IPS DF 6.9 (cell line): ENCODE measurements around the gene SLC2A9.
"Not testable (repeated sequence)": the region's sequence is repeated elsewhere in the genome, so short reads cannot be mapped to it uniquely, and the experiment has no call there.

Source experiments
- DNase-seq: peaks from one replicate; pipeline ENCODE4 v3.0.0-alpha.2; 2013; ENCODE audit warnings: low read depth, low spot score
- H3K27ac ChIP-seq: one replicate; pipeline ENCODE4 v1.5.1; 2013; ENCODE audit warnings: low read length, control low read depth
- H3K27me3 ChIP-seq: 2 replicates; pipeline ENCODE4 v1.6.1; 2013; ENCODE audit warnings: mild to moderate bottlenecking, low read length; ENCODE audit not compliant: control insufficient read depth, insufficient read depth
- H3K36me3 ChIP-seq: 2 replicates; pipeline ENCODE4 v1.6.1; 2013; ENCODE audit warnings: low read length; ENCODE audit not compliant: control insufficient read depth, insufficient read depth
- H3K4me1 ChIP-seq: 2 replicates; pipeline ENCODE4 v1.6.1; 2013; ENCODE audit warnings: low read length; ENCODE audit not compliant: control insufficient read depth, insufficient read depth
- H3K4me3 ChIP-seq: 2 replicates; pipeline ENCODE4 v1.5.1; 2013; ENCODE audit warnings: mild to moderate bottlenecking, low read length
- H3K9me3 ChIP-seq: 2 replicates; pipeline ENCODE4 v1.6.1; 2013; ENCODE audit warnings: low read length, inconsistent platforms; ENCODE audit not compliant: control insufficient read depth, insufficient read depth
- WGBS: extraction: QIAGEN DNeasy Blood & Tissue Kit; methylation state at CpG from one replicate; pipeline ENCODE4 v1.1.7; 2013; ENCODE audit warnings: mixed read lengths, missing lambda C conversion rate; ENCODE audit not compliant: insufficient read length, insufficient coverage; 5-methylcytosine and 5-hydroxymethylcytosine counted together

The SLC2A9 gene

DNA sequence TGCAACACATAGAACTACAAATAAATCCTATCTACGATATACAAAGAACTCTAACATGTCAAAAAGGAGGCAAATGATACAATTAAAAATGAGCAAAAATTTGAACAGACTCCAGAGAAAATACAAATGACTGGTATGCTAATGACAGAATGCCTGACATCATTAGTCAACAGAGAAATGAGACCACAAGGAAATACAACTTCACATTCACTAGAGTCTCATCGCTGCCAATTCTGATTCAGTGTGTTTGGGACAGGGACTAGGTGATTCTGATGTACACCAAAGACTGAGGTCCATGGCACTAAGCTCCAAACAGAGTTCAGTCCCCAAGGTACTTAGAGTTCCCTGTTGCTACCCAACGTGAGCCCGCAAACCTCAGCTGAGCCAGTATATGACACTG, 23.4 kb downstream of the SLC2A9 start:
- Histone ChIP-seq H3K27ac (no peak overlapping the region), H3K4me3 (no peak overlapping the region), H3K27me3 (no peaks in the 10 kb centered on the region), H3K36me3 (no peaks in the 10 kb centered on the region), H3K9me3 (no peaks in the 10 kb centered on the region), H3K4me1 (no peaks in the 10 kb centered on the region)
- WGBS = no CpG with 5 or more reads among the region's 4 CpGs
- no peak for DNase-seq

DNA sequence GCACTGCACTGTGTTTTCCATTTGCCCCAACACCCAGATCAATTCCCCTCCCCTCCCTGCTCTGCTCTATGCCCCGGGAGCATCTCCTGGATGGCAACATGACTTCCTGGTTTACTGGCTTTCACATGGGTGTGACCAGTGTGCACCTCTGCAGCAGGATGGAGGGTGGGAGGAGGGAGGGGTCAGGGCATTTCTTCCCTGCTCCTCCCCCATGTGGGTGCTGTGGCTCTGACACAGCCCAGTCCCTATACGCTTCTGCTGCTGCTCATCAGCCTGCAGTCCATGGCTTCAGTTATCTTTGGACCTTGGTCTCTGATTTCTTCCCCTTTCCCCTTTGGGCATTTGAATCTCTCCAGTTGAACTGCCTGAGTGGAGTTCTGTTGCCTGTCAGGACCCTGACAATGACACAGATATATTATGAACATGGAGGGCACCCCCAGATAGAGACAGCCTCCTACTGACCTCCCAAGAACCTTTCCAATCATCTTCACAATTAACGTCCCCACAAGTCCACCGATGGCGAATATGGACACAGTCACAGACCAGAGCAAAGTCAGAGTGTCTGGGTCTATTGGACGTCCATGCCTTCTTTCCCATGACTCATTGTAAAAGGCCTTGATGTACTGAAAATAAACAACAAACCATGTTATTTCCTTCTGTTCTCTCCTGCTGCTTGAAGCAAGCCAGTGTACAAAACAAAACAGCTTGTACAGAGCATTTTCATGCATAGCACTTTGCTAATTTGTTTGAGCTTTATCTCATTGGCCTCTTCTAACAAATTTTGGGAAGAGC, 24.8 kb downstream of the SLC2A9 start:
- H3K4me3 ChIP-seq = no peak overlapping the region
- H3K27ac ChIP-seq = no peak overlapping the region
- WGBS = no CpG with 5 or more reads among the region's 6 CpGs
- no peaks in the 10 kb centered on the region for H3K36me3 ChIP-seq
- no peak for DNase-seq
- no peaks in the 10 kb centered on the region for H3K9me3 ChIP-seq
- no peaks in the 10 kb centered on the region for H3K4me1 ChIP-seq
- no peaks in the 10 kb centered on the region for H3K27me3 ChIP-seq

DNA sequence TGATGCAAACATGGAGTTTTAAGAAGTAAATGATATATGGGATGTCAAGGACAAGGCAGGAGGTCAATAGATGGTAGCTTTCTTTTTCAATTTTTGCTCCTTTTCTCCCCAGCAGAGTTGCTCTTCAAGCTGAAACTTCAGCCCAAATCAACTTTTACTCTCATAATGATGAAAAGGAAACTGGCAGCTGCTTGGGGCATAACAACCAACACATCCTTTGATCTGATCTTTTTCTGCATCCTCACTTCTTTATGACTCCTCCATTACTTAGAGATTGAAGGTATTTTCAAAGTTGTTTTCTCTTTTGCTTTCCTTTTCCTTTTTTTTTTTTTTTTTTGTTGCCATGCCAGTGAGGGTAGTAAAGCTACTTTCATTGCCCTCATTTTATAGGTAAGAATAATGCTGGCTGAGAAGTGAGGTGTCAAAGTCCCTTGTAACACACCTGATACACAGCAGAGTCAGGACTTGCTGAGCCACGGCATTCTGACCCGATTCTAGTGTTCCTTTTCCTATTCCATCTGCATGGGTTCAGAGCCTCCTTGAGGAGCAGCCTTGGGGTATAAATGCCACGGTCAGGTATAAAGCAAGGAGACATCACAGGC, 26.9 kb downstream of the SLC2A9 start:
- H3K27ac ChIP-seq = no peak overlapping the region
- WGBS = no CpG with 5 or more reads among the region's 3 CpGs
- no peak for DNase-seq

DNA sequence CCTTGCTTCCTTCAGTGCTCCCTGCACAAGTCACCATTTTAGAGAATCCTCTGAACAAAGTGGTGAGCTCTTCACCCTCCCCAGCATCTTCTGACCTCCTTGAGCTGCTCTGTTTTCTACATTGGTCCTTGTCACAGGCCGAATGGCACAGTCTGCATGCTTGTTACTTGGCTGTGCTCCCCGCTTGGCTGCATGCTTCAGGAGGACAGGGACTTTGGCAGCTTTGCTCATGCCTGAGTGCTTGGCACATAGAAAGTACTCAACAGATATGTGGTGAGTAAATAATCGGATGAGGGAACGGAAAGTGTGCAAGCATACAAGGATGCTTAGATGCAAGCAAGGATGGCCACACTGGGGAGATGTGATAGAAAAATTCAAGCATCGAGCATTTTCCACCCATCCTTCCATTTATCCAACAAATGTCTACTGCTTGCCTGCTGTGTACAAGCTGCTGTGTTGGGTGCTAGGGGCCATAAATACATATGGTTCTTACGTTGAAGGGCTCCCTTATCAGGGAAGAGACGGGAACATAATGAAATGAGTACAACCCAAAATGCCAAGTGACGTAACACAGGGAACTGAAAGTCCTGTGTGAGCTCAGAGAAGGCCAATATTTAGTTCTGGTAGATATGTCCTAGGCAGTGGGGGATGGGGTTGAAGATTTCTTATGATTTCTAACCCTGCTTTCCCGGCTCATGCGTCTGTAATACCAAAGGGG, 31.2 kb downstream of the SLC2A9 start:
- no peaks in the 10 kb centered on the region for H3K4me1 ChIP-seq
- H3K27me3 ChIP-seq = no peaks in the 10 kb centered on the region; the same call in 1 of the 2 replicates
- no peak overlapping the region for H3K4me3 ChIP-seq
- no peaks in the 10 kb centered on the region for H3K36me3 ChIP-seq
- no peak for DNase-seq
- no CpG with 5 or more reads among the region's 10 CpGs for WGBS
- H3K9me3 ChIP-seq = no peaks in the 10 kb centered on the region
- no peak overlapping the region for H3K27ac ChIP-seq

More for the DNA sequence above, 26.9 kb downstream of the SLC2A9 start:
- Histone ChIP-seq H3K4me3 (no peak overlapping the region), H3K9me3 (no peaks in the 10 kb centered on the region), H3K4me1 (no peaks in the 10 kb centered on the region), H3K36me3 (no peaks in the 10 kb centered on the region), H3K27me3 (no peaks in the 10 kb centered on the region)

DNA sequence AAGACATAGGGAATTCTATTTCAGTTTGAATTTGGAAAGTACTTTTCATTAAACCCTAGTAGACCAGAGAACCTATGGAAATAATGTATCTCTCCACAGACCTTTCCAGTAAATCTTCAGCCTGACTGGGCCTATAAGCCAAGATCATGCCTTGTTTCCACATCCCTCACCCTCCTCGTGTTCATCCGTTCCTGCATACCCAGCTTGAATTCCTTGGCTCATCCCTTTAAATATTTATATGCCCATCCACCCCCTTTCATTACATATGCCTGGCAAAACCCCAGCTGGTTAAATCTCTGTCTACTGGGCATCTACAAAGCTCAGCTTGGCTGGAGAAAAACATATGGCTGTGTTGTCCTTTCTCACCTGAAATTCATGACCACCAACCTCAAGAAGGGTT, 32.4 kb downstream of the SLC2A9 start:
- no peaks in the 10 kb centered on the region for H3K4me1 ChIP-seq
- H3K27ac ChIP-seq = no peak overlapping the region
- no peaks in the 10 kb centered on the region; the same call in 1 of the 2 replicates for H3K27me3 ChIP-seq
- no peaks in the 10 kb centered on the region for H3K9me3 ChIP-seq
- WGBS = no CpG with 5 or more reads among the region's 2 CpGs
- DNase-seq = no peak
- no peaks in the 10 kb centered on the region for H3K36me3 ChIP-seq
- no peak overlapping the region for H3K4me3 ChIP-seq

DNA sequence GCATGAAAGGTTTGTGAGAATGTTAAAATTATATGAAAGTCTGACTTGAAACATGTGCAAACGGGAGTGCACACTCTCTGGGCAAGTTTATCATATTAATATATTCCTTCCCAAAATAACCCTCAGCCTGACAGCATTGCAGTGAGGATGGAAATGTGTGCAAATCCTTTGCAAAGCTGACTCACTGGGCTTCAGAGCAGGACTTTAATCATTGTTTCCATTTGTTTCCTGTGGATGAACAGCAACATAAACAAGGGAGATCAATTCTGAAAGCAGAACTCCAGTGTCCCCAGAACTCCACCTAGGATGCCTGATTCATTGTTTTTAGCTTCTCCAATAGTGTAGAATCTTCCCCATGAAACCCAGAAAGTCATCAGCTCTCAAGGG, 32.9 kb downstream of the SLC2A9 start:
- no peaks in the 10 kb centered on the region; the same call in 1 of the 2 replicates for H3K27me3 ChIP-seq
- H3K4me3 ChIP-seq = no peak overlapping the region
- WGBS = no CpG with 5 or more reads among the region's 1 CpG
- no peaks in the 10 kb centered on the region for H3K9me3 ChIP-seq
- no peaks in the 10 kb centered on the region for H3K4me1 ChIP-seq
- H3K36me3 ChIP-seq = no peaks in the 10 kb centered on the region
- no peak for DNase-seq
- H3K27ac ChIP-seq = no peak overlapping the region

DNA sequence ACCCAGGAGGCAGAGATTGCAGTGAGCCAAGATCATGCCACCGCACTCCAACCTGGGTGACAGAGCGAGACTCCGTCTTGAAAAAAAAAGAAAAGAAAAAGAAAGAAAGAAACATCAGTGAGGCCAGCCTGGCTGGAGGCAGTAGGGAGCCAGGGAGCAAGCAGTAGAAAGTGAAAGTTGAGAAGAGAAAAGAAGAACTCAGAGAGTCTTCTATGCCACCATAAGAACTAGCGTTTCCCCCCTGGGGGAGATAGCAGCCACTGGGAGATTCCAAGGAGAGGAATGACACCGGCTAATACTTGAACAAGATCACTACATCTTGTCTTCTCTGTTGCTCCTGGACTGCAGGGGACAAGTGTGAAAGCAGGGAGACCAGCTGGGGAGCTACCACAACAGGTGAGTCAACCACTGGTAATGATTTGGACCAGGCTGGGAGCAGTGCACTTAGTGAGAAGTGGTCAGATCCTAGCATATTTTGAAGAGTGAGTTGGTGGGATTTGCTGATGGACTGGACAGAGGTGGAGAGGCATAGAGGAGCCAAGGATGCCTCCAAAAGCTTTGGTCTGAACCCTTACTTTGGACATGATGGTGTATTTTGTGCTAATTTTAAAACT, 33.4 kb downstream of the SLC2A9 start:
- no CpG with 5 or more reads among the region's 5 CpGs for WGBS
- Histone ChIP-seq H3K36me3 (no peaks in the 10 kb centered on the region), H3K4me1 (no peaks in the 10 kb centered on the region), H3K4me3 (no peak overlapping the region), H3K27ac (no peak overlapping the region), H3K9me3 (no peaks in the 10 kb centered on the region), H3K27me3 (no peaks in the 10 kb centered on the region; the same call in 1 of the 2 replicates)
- no peak for DNase-seq

DNA sequence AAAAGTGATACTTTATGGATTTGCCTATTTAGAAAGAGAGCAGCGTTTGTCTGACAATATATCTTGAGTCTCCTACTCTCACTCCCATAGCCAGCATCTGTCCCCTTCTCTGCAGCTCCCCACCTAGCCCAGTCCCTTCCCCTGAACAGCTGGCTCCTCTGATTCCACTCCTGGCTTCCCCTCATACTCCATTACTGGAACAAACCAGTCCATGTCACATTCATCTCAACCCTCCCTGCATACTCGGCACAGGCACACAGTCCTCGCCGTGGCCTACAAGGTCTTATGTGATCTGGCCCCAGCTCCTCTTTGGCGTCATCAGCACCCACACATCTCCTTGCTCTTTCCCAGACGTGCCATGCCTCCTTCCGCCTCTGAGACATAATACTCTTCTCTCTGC, 36.7 kb downstream of the SLC2A9 start:
- Histone ChIP-seq H3K9me3 (no peaks in the 10 kb centered on the region), H3K27me3 (no peaks in the 10 kb centered on the region; the same call in 1 of the 2 replicates), H3K4me1 (no peaks in the 10 kb centered on the region), H3K36me3 (no peaks in the 10 kb centered on the region), H3K4me3 (no peak overlapping the region), H3K27ac (no peak overlapping the region)
- no CpG with 5 or more reads among the region's 7 CpGs for WGBS
- DNase-seq = no peak

DNA sequence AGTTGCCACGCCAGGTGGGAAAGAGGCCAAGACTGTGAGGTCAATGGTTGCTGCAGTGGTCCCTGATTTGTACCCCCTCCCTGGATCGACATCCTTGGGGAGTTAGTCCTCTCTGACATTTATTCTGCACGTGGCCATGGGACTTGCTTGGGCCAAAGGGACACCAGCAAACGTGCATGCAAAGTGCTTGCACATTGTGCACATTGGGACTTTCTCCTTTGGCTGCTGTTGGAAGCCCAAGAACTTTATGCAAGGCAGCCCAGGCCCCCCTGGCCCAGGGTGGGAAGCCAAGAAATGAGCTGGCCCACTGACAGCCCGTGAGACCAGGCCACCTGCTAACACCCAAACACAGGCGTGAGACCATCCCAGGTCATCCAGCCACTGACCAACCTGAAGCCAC, 38.1 kb downstream of the SLC2A9 start:
- Histone ChIP-seq H3K4me3 (no peak overlapping the region), H3K9me3 (no peaks in the 10 kb centered on the region), H3K27ac (no peak overlapping the region), H3K27me3 (no peaks in the 10 kb centered on the region; the same call in 1 of the 2 replicates), H3K4me1 (peaks cover 4% of the 10 kb centered on the region), H3K36me3 (no peaks in the 10 kb centered on the region)
- no peak for DNase-seq
- WGBS = no CpG with 5 or more reads among the region's 6 CpGs

DNA sequence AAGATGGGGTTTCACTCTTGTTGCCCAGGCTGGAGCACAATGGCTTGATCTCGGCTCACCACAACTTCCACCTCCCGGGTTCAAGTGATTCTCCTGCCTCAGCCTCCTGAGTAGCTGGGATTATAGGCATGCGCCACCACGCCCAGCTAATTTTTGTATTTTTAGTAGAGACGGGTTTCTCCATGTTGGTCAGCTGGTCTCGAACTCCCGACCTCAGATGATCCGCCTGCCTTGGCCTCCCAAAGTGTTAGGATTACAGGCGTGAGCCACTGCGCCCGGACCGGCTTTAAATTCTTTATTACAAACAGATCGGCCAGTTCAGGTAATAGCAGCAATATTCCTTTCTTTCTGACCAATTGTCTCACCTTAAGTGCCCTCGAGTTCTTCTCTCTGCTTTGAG, 39.4 kb downstream of the SLC2A9 start:
- H3K4me3 ChIP-seq, H3K4me1 ChIP-seq, DNase-seq, H3K36me3 ChIP-seq, H3K9me3 ChIP-seq, H3K27me3 ChIP-seq, H3K27ac ChIP-seq: not testable (repeated sequence)
- WGBS = no CpG with 5 or more reads among the region's 14 CpGs
